HEK293 (cell line): ENCODE measurements around the gene TMEM183A.

Experiments used
- CTCF ChIA-PET: fragments of 350-600 bp; formaldehyde crosslinking; extraction: SDS; loops from one replicate; lab custom pipeline; 2021; ENCODE audit warnings: antibody characterized with exemption; lab: Yijun Ruan, JAX
- POLR2A ChIA-PET: fragments of 300-600 bp; formaldehyde crosslinking; extraction: SDS; loops from one replicate; lab custom pipeline; 2020; ENCODE audit warnings: antibody characterized with exemption, inconsistent platforms; lab: Yijun Ruan, JAX
- H3K27ac ChIP-seq: fragments of 200-500 bp; sonication (Bioruptor generic); 2 replicates; pipeline ENCODE4 v1.5.1; 2014; ENCODE audit warnings: low read depth, low read length, control low read depth, inconsistent platforms; ENCODE audit errors: extremely low read depth
- H3K36me3 ChIP-seq, 2 experiments: fragments of 200-500 bp in 1 of 2; sonication (Bioruptor generic) in 1 of 2; 1 replicate in 1 of 2; 2 replicates in 1 of 2; pipeline ENCODE4 v1.5.1; 2014 to 2017; ENCODE audit warnings: inconsistent platforms in 2 of 2, low read length in 2 of 2; ENCODE audit not compliant: control insufficient read depth in 2 of 2, insufficient read depth in 1 of 2
- H3K4me1 ChIP-seq: fragments of 200-500 bp; sonication (Bioruptor generic); 2 replicates; pipeline ENCODE4 v1.5.1; 2014; ENCODE audit warnings: mild to moderate bottlenecking, low read length, inconsistent platforms; ENCODE audit not compliant: control insufficient read depth, insufficient read depth
- H3K4me3 ChIP-seq: 2 replicates; pipeline ENCODE4 v1.5.1; 2011; ENCODE audit warnings: low read depth, mild to moderate bottlenecking, control low read depth, low read length, moderate library complexity
- H3K9me3 ChIP-seq: fragments of 200-500 bp; sonication (Bioruptor generic); 2 replicates; pipeline ENCODE4 v1.5.1; 2014; ENCODE audit warnings: low read depth, low read length, inconsistent platforms; ENCODE audit not compliant: control insufficient read depth, insufficient read depth
- MZF1 ChIP-seq: fragments of 450-650 bp; formaldehyde crosslinking; IDR thresholded peaks from 2 replicates; pipeline ENCODE4 v1.5.1; 2017; ENCODE audit warnings: missing biosample characterization, missing genetic modification characterization, borderline replicate concordance
- ZBTB10 ChIP-seq: fragments of 450-650 bp; formaldehyde crosslinking; IDR thresholded peaks from 2 replicates; pipeline ENCODE4 v1.5.1; 2016; ENCODE audit warnings: missing biosample characterization, missing genetic modification characterization
- ZBTB11 ChIP-seq: fragments of 450-650 bp; formaldehyde crosslinking; conservative IDR thresholded peaks from 2 replicates; pipeline ENCODE4 v1.5.1; 2016; ENCODE audit warnings: low read depth, missing biosample characterization, missing genetic modification characterization
- ZBTB21 ChIP-seq: fragments of 450-650 bp; formaldehyde crosslinking; IDR thresholded peaks from 2 replicates; pipeline ENCODE4 v1.5.1; 2017; ENCODE audit warnings: missing biosample characterization, missing genetic modification characterization
- ZBTB49 ChIP-seq: fragments of 450-650 bp; formaldehyde crosslinking; IDR thresholded peaks from 2 replicates; pipeline ENCODE4 v1.5.1; 2016; ENCODE audit warnings: missing biosample characterization, missing genetic modification characterization, low read depth
- ZFP3 ChIP-seq: fragments of 450-650 bp; formaldehyde crosslinking; IDR thresholded peaks from 2 replicates; pipeline ENCODE4 v1.5.1; 2016; ENCODE audit warnings: low read depth, missing biosample characterization, missing genetic modification characterization
- ZFP37 ChIP-seq: fragments of 450-650 bp; formaldehyde crosslinking; IDR thresholded peaks from 2 replicates; pipeline ENCODE4 v1.5.1; 2016; ENCODE audit warnings: missing biosample characterization, missing genetic modification characterization
- ZFP41 ChIP-seq: fragments of 450-650 bp; formaldehyde crosslinking; IDR thresholded peaks from 2 replicates; pipeline ENCODE4 v1.5.1; 2016; ENCODE audit warnings: missing biosample characterization, missing genetic modification characterization, borderline replicate concordance
- ZNF18 ChIP-seq: fragments of 450-650 bp; formaldehyde crosslinking; IDR thresholded peaks from 2 replicates; pipeline ENCODE4 v1.5.1; 2016; ENCODE audit warnings: missing biosample characterization, missing genetic modification characterization
- ZNF23 ChIP-seq: fragments of 450-650 bp; formaldehyde crosslinking; IDR thresholded peaks from 2 replicates; pipeline ENCODE4 v1.5.1; 2016; ENCODE audit warnings: missing biosample characterization, missing genetic modification characterization, borderline replicate concordance
- ZNF350 ChIP-seq: fragments of 450-650 bp; formaldehyde crosslinking; IDR thresholded peaks from 2 replicates; pipeline ENCODE4 v1.5.0; 2017; ENCODE audit warnings: missing biosample characterization, mild to moderate bottlenecking, missing genetic modification characterization
- ZNF518A ChIP-seq: fragments of 450-650 bp; formaldehyde crosslinking; conservative IDR thresholded peaks from 2 replicates; pipeline ENCODE4 v1.5.1; 2016; ENCODE audit warnings: low read depth, missing biosample characterization, missing genetic modification characterization
- ZNF785 ChIP-seq: fragments of 450-650 bp; formaldehyde crosslinking; IDR thresholded peaks from 2 replicates; pipeline ENCODE4 v1.5.1; 2016; ENCODE audit warnings: missing biosample characterization, missing genetic modification characterization

TMEM183A gene

GRCh38 chr1:203009185-203009584 lies 2.0 kb downstream of the TMEM183A start:
- peaks cover 53% of the 10 kb centered on the region in 2 experiments for H3K36me3 ChIP-seq
- CTCF ChIA-PET: interaction anchor here (0.6 to 1.3 kb wide), 2 partner anchors 10 to 86 kb away, joined by 3 to 4 read pairs; no protein-coding TSS in a partner anchor
- POLR2A ChIA-PET: no interaction called here

GRCh38 chr1:203011582-203011981 lies 4.4 kb downstream of the TMEM183A start:
- no peaks in the 10 kb centered on the region for H3K9me3 ChIP-seq
- ChIA-PET CTCF (no interaction called here), POLR2A (no interaction called here)
- H3K36me3 ChIP-seq: peaks cover 72 to 77% of the 10 kb centered on the region in 2 experiments
- peaks cover 6% of the 10 kb centered on the region; the same call in 1 of the 2 replicates for H3K4me1 ChIP-seq
- H3K4me3 ChIP-seq: no peak overlapping the region
- no peak overlapping the region for H3K27ac ChIP-seq
- TF ChIP-seq ZNF23 (tag by site-specific recombination) (no peak), MZF1 (tag by site-specific recombination) (no peak), ZNF785 (tag by site-specific recombination) (no peak), ZBTB10 (tag by site-specific recombination) (no peak), ZNF18 (no peak), ZNF518A (no peak), ZFP3 (tag by site-specific recombination) (no peak)
- TF ChIP-seq, all 188 proteins: peak for 0

More at GRCh38 chr1:203009185-203009584, 2.0 kb downstream of the TMEM183A start:
- no peak overlapping the region for H3K27ac ChIP-seq
- no peak overlapping the region for H3K4me3 ChIP-seq
- peaks cover 6% of the 10 kb centered on the region; the same call in 1 of the 2 replicates for H3K4me1 ChIP-seq
- no peaks in the 10 kb centered on the region for H3K9me3 ChIP-seq
- no peak for TF ChIP-seq ZNF350 (tag by site-specific recombination)
- no peak for TF ChIP-seq ZFP41 (tag by site-specific recombination)
- no peak for TF ChIP-seq ZFP37
- TF ChIP-seq ZBTB49 (tag by site-specific recombination): no peak
- no peak for TF ChIP-seq ZBTB21 (tag by site-specific recombination)
- TF ChIP-seq ZBTB11 (tag by site-specific recombination): no peak
- TF ChIP-seq, all 188 proteins: peak for 0
